GM12873 (cell line): Measurements from ENCODE around the gene LRRC4C.

Source experiments
- TF ChIP-seq, protein P1 (sequence below): IDR thresholded peaks from 2 replicates; pipeline ENCODE4 v1.5.1; 2012; ENCODE audit warnings: low read depth, mild to moderate bottlenecking, moderate library complexity, low read length, control low read depth; ENCODE audit not compliant: insufficient read depth; ENCODE audit errors: missing control alignments

LRRC4C gene

GRCh38 chr11:40246983-40247382 lies 1212.5 kb downstream of the LRRC4C start:
- TF ChIP-seq, protein P1, sequence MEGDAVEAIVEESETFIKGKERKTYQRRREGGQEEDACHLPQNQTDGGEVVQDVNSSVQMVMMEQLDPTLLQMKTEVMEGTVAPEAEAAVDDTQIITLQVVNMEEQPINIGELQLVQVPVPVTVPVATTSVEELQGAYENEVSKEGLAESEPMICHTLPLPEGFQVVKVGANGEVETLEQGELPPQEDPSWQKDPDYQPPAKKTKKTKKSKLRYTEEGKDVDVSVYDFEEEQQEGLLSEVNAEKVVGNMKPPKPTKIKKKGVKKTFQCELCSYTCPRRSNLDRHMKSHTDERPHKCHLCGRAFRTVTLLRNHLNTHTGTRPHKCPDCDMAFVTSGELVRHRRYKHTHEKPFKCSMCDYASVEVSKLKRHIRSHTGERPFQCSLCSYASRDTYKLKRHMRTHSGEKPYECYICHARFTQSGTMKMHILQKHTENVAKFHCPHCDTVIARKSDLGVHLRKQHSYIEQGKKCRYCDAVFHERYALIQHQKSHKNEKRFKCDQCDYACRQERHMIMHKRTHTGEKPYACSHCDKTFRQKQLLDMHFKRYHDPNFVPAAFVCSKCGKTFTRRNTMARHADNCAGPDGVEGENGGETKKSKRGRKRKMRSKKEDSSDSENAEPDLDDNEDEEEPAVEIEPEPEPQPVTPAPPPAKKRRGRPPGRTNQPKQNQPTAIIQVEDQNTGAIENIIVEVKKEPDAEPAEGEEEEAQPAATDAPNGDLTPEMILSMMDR, result no peak

DNA sequence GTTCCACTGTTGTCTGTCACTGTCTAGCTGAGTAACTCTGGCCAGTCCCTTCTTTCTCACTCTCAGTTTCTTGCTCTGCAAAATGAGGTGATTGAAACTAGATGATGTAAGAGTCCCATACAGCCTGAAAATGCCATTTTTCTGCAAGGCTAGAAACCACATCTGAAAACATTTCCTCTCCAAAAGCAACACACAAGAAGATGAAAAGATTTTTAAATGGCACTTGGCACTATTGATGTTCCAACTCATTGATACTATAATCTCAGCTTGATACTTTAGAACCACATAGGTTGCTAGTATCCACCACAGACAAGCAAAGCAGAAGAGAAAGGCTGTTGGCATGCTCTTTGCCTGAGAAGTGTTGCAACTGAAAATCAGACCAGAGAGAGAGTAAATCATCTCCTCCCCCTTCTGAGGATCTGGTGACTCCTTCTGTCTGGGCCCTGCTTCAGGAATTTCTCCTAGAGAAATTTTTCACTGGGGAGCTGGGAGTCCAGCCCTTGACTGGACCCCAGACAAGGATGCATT lies 1217.9 kb downstream of the LRRC4C start:
- TF ChIP-seq, protein P1, result no peak

DNA sequence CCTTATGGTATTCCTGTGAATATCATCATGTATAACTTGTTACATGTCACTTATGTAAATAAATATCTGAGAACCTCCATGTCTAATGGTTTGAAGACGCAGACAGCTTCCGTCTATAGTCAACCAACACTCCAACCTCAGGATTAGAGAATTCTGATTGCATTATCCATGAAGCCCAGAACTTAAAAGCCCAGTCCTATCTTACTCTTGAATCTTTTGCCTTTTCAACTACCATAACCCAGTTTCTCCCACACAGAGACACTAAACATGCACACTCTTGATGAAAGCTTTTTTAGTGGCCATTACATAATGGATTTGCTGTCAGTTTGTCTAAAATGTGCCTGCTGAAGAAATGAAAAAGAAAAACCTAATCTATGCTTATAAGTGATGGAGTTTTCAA lies 1219.2 kb downstream of the LRRC4C start:
- TF ChIP-seq, protein P1, result no peak

DNA sequence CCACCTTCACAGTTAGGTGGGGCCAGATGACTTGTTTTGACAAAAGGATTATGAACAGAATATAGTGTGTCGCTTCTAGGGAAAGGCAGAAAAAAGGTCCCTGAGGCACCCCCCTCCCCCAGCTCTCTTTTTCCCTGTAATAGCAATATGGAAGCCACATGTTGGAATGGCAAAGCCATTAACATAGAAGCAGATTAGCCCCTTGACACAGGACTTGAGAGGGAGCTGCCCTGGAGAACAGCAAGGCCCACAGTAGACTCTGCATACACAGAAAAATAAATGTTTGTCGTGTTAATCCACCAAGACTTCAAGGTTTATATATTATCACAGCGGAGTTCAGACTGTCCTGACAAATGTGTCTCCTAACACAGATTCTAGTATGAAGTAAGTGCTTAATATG lies 1222.9 kb downstream of the LRRC4C start:
- TF ChIP-seq, protein P1, result no peak

DNA sequence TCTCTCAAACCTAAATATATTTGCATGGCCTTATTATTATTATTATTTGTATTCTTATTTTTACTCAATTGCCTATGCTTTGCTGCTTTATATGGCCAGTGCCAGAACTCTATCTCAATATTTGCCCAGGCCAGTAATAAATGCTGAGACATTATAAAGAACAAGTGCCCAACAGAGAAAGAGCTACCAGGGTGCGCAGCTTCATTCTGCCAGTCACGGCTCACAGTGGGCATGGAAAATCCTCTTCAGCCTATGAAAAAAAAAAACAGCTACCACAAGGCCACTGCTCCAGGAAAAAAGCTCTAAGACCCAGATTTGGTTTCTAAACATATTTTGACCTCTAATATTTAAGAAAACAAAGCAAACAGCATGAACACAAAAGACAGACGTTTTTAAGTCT lies 1223.6 kb downstream of the LRRC4C start:
- TF ChIP-seq, protein P1, result no peak

DNA sequence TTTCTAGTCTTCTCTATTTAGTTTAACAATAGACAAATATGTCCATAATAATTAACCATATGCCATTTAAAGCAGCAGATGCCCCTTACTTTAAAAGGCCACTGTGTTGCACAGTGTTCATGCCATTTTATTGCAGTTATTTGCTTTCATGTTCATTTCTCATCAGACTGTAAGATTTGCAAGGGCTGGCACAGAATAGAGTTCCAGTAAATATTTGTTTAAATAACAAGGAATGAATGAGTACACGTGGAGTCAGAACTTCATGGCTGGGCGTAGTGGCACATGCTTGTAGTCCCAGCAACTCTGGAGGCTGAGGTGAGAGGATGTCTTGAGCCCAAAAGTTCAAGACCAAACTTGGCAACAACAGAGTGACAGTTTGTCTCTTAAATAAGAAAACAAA lies 1228.6 kb downstream of the LRRC4C start:
- TF ChIP-seq, protein P1, result no peak

DNA sequence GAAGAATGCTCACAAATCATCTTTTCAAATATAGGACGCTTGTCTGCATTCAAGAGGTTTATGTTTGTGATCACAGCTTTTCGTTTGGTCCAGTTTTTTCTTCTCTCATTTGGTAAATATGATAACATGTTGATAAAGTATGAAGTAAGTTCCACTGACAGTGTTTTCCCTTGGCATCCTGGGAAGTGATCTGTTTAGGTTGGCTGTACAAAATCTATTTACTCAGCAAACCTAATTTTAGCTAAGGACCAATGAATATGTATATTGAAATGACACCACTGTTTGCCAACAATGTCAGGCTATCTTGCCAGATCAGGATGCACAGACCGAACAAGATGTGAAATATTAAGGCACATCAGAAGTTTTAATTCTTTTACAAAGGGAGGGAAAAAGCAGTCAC lies 1230.8 kb downstream of the LRRC4C start:
- TF ChIP-seq, protein P1, result no peak

- TF ChIP-seq, protein P1, result no peak
These were observed 1231.7 kb downstream of the LRRC4C start for GRCh38 chr11:40227730-40228129.
